ENCODE measurements around the gene IL12RB1. TPM values are rescaled to one million over a fixed set of nuclear protein-coding genes. Genes with fewer than 3 reads are reported as not detected.

Gene IL12RB1
- total and polyA plus RNA-seq, 2 donors (not counting 3 experiments of a cell fraction or from before 2014, with no cell fraction given): not detected

- dilution Hi-C loops (cut with MboI; ENCODE audit: extremely low pct_ligation_motif_present, low sequenced_read_pairs) (no loop called here), intact Hi-C loops (cut with micrococcal nuclease) (no loop called here)
- Histone ChIP-seq H3K27ac (ENCODE audit: insufficient read depth, low read depth, low read length) (peak overlapping the region; percentile 61), H3K9me3 (replicated peaks; ENCODE audit: control insufficient read depth, insufficient read depth, low read length) (no peaks in the 10 kb centered on the region), H3K27me3 (ENCODE audit: control insufficient read depth in 2 of 2, insufficient read depth in 2 of 2, low read length in 2 of 2) (no peaks in the 10 kb centered on the region), H4K20me1 (replicated peaks; ENCODE audit: control insufficient read depth, extremely low read depth, insufficient read depth, low read length) (no peaks in the 10 kb centered on the region), H3K9ac (replicated peaks; ENCODE audit: extremely low read depth, insufficient read depth, low read length) (no peak overlapping the region), H2AFZ (ENCODE audit: low read depth, low read length) (peak overlapping the region; percentile 12), H3K4me3 (replicated peaks in 1 of 3; ENCODE audit: insufficient read depth in 1 of 3, low read depth in 1 of 3, low read length in 3 of 3) (no peak overlapping the region), H3K4me2 (ENCODE audit: insufficient read depth, low read length) (no peak overlapping the region), H3K36me3 (ENCODE audit: control insufficient read depth in 2 of 2, extremely low read depth in 1 of 2, insufficient read depth in 2 of 2, low read length in 2 of 2) (peaks cover 0 to 16% of the 10 kb centered on the region in 2 experiments), H3K79me2 (ENCODE audit: control insufficient read depth, insufficient read depth, low read length) (no peaks in the 10 kb centered on the region), H3K4me1 (ENCODE audit: control insufficient read depth, extremely low read depth, insufficient read depth, low read length) (peaks cover 35% of the 10 kb centered on the region), H3K9me1 (replicated peaks; ENCODE audit: control insufficient read depth, extremely low read depth, insufficient read depth, low read length) (no peaks in the 10 kb centered on the region)
- ChIA-PET POLR2A (no interaction called here), CTCF (interaction anchor here (1.3 kb wide), 1 partner anchor 10 kb away, joined by 6 read pairs; the partner anchor contains the start of gene ARRDC2)
- FAIRE-seq (peak; percentile 95), DNase-seq (ENCODE audit: low read depth, low spot score) (peak; percentile 79)
- TF ChIP-seq EZH2 (IDR thresholded peaks at IDR 0.05; ENCODE audit: borderline replicate concordance, low read depth, low read length, severe bottlenecking) (no peak), GATA2 (IDR thresholded peaks at IDR 0.05; ENCODE audit: insufficient read depth, insufficient read length, low read depth, low read length) (peak; percentile 22), POLR2AphosphoS5 (IDR thresholded peaks at IDR 0.05; ENCODE audit: insufficient read depth, low read depth, low read length) (peak; percentile 38), FOS (IDR thresholded peaks at IDR 0.05; ENCODE audit: borderline replicate concordance, insufficient read depth, low read length) (peak; percentile 23), MYC (IDR thresholded peaks at IDR 0.05; ENCODE audit: low read depth, low read length) (no peak), MAX (IDR thresholded peaks at IDR 0.05; ENCODE audit: insufficient read depth, insufficient read length) (no peak)
- TF ChIP-seq, protein P1, sequence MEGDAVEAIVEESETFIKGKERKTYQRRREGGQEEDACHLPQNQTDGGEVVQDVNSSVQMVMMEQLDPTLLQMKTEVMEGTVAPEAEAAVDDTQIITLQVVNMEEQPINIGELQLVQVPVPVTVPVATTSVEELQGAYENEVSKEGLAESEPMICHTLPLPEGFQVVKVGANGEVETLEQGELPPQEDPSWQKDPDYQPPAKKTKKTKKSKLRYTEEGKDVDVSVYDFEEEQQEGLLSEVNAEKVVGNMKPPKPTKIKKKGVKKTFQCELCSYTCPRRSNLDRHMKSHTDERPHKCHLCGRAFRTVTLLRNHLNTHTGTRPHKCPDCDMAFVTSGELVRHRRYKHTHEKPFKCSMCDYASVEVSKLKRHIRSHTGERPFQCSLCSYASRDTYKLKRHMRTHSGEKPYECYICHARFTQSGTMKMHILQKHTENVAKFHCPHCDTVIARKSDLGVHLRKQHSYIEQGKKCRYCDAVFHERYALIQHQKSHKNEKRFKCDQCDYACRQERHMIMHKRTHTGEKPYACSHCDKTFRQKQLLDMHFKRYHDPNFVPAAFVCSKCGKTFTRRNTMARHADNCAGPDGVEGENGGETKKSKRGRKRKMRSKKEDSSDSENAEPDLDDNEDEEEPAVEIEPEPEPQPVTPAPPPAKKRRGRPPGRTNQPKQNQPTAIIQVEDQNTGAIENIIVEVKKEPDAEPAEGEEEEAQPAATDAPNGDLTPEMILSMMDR (IDR thresholded peaks at IDR 0.05; ENCODE audit: extremely low read depth in 1 of 2, insufficient read depth in 1 of 2, low read depth in 1 of 2, low read length in 2 of 2): no peak
- no TSS peak for BruUV-seq (replicated peaks)
Measured at GRCh38 chr19:18017275-18018083, 69.3 kb downstream of the IL12RB1 start.

Measured in endothelial cell of umbilical vein (primary cell).